HEK293 (cell line): ENCODE results near the gene KREMEN2.

Experiments
- CTCF ChIA-PET: fragments of 350-600 bp; formaldehyde crosslinking; extraction: SDS; loops from one replicate; lab custom pipeline; 2021; ENCODE audit warnings: antibody characterized with exemption; lab: Yijun Ruan, JAX
- POLR2A ChIA-PET: fragments of 300-600 bp; formaldehyde crosslinking; extraction: SDS; loops from one replicate; lab custom pipeline; 2020; ENCODE audit warnings: antibody characterized with exemption, inconsistent platforms; lab: Yijun Ruan, JAX
- H3K27ac ChIP-seq: fragments of 200-500 bp; sonication (Bioruptor generic); 2 replicates; pipeline ENCODE4 v1.5.1; 2014; ENCODE audit warnings: low read depth, low read length, control low read depth, inconsistent platforms; ENCODE audit errors: extremely low read depth
- H3K36me3 ChIP-seq, 2 experiments: fragments of 200-500 bp in 1 of 2; sonication (Bioruptor generic) in 1 of 2; 1 replicate in 1 of 2; 2 replicates in 1 of 2; pipeline ENCODE4 v1.5.1; 2014 to 2017; ENCODE audit warnings: inconsistent platforms in 2 of 2, low read length in 2 of 2; ENCODE audit not compliant: control insufficient read depth in 2 of 2, insufficient read depth in 1 of 2
- H3K4me1 ChIP-seq: fragments of 200-500 bp; sonication (Bioruptor generic); 2 replicates; pipeline ENCODE4 v1.5.1; 2014; ENCODE audit warnings: mild to moderate bottlenecking, low read length, inconsistent platforms; ENCODE audit not compliant: control insufficient read depth, insufficient read depth
- H3K4me3 ChIP-seq: 2 replicates; pipeline ENCODE4 v1.5.1; 2011; ENCODE audit warnings: low read depth, mild to moderate bottlenecking, control low read depth, low read length, moderate library complexity
- H3K9me3 ChIP-seq: fragments of 200-500 bp; sonication (Bioruptor generic); 2 replicates; pipeline ENCODE4 v1.5.1; 2014; ENCODE audit warnings: low read depth, low read length, inconsistent platforms; ENCODE audit not compliant: control insufficient read depth, insufficient read depth
- CTCF ChIP-seq: fragments of 450-650 bp; formaldehyde crosslinking; IDR thresholded peaks from 2 replicates; pipeline ENCODE4 v1.5.1; 2016; ENCODE audit warnings: missing biosample characterization, missing genetic modification characterization
- ELK4 ChIP-seq: IDR thresholded peaks from 2 replicates; pipeline ENCODE4 v1.6.1; 2011; ENCODE audit warnings: mild to moderate bottlenecking, low read depth, low read length, borderline replicate concordance
- PRDM6 ChIP-seq: fragments of 450-650 bp; formaldehyde crosslinking; IDR thresholded peaks from 2 replicates; pipeline ENCODE4 v1.5.1; 2017; ENCODE audit warnings: missing biosample characterization, missing genetic modification characterization
- REST ChIP-seq: fragments of 450-650 bp; formaldehyde crosslinking; IDR thresholded peaks from 2 replicates; pipeline ENCODE4 v1.5.1; 2016; ENCODE audit warnings: missing biosample characterization, missing genetic modification characterization
- SCRT2 ChIP-seq: fragments of 450-650 bp; formaldehyde crosslinking; IDR thresholded peaks from 2 replicates; pipeline ENCODE4 v1.5.1; 2016; ENCODE audit warnings: missing biosample characterization, missing genetic modification characterization
- ZBTB11 ChIP-seq: fragments of 450-650 bp; formaldehyde crosslinking; conservative IDR thresholded peaks from 2 replicates; pipeline ENCODE4 v1.5.1; 2016; ENCODE audit warnings: low read depth, missing biosample characterization, missing genetic modification characterization
- ZFHX2 ChIP-seq: fragments of 450-650 bp; formaldehyde crosslinking; conservative IDR thresholded peaks from 2 replicates; pipeline ENCODE4 v1.5.1; 2016; ENCODE audit warnings: missing biosample characterization, missing genetic modification characterization
- ZNF114 ChIP-seq: fragments of 450-650 bp; formaldehyde crosslinking; IDR thresholded peaks from 2 replicates; pipeline ENCODE4 v1.5.0; 2017; ENCODE audit warnings: missing biosample characterization, missing genetic modification characterization
- ZNF133 ChIP-seq: fragments of 450-650 bp; formaldehyde crosslinking; IDR thresholded peaks from 2 replicates; pipeline ENCODE4 v1.5.1; 2016; ENCODE audit warnings: missing biosample characterization, missing genetic modification characterization
- ZNF140 ChIP-seq: fragments of 450-650 bp; formaldehyde crosslinking; IDR thresholded peaks from 2 replicates; pipeline ENCODE4 v1.5.1; 2016; ENCODE audit warnings: missing biosample characterization, missing genetic modification characterization
- ZNF16 ChIP-seq: fragments of 450-650 bp; formaldehyde crosslinking; IDR thresholded peaks from 2 replicates; pipeline ENCODE4 v1.5.1; 2016; ENCODE audit warnings: low read depth, missing biosample characterization, missing genetic modification characterization
- ZNF274 ChIP-seq, 2 experiments: fragments of 200-500 bp in 1 of 2; fragments of 450-650 bp in 1 of 2; sonication (Bioruptor generic) in 1 of 2; formaldehyde crosslinking in 1 of 2; IDR thresholded peaks; 2 replicates each; pipeline versions ENCODE4 v1.5.1 to v1.6.1; 2014 to 2016; ENCODE audit warnings: borderline replicate concordance in 1 of 2, inconsistent platforms in 1 of 2, low read length in 1 of 2, missing biosample characterization in 1 of 2, missing genetic modification characterization in 1 of 2
- ZNF280D ChIP-seq: fragments of 450-650 bp; formaldehyde crosslinking; IDR thresholded peaks from 2 replicates; pipeline ENCODE4 v1.5.1; 2016; ENCODE audit warnings: missing biosample characterization, missing genetic modification characterization
- ZNF416 ChIP-seq: fragments of 450-650 bp; formaldehyde crosslinking; IDR thresholded peaks from 2 replicates; pipeline ENCODE4 v1.5.1; 2016; ENCODE audit warnings: missing biosample characterization, missing genetic modification characterization
- ZNF48 ChIP-seq: fragments of 450-650 bp; formaldehyde crosslinking; IDR thresholded peaks from 2 replicates; pipeline ENCODE4 v1.5.1; 2016; ENCODE audit warnings: missing biosample characterization, missing genetic modification characterization
- ZNF585B ChIP-seq: fragments of 450-650 bp; formaldehyde crosslinking; IDR thresholded peaks from 2 replicates; pipeline ENCODE4 v1.5.1; 2016; ENCODE audit warnings: missing biosample characterization, missing genetic modification characterization
- ZNF610 ChIP-seq: fragments of 450-650 bp; formaldehyde crosslinking; IDR thresholded peaks from 2 replicates; pipeline ENCODE4 v1.5.1; 2016; ENCODE audit warnings: missing biosample characterization, missing genetic modification characterization, borderline replicate concordance
- ZNF677 ChIP-seq: fragments of 450-650 bp; IDR thresholded peaks from 2 replicates; pipeline ENCODE4 v1.5.0; 2018; ENCODE audit warnings: missing biosample characterization, mild to moderate bottlenecking, missing genetic modification characterization, moderate library complexity
- ZNF701 ChIP-seq: fragments of 450-650 bp; formaldehyde crosslinking; IDR thresholded peaks from 2 replicates; pipeline ENCODE4 v1.5.1; 2016; ENCODE audit warnings: missing biosample characterization, missing genetic modification characterization
- ZNF76 ChIP-seq: fragments of 450-650 bp; formaldehyde crosslinking; IDR thresholded peaks from 2 replicates; pipeline ENCODE4; 2016; ENCODE audit warnings: low read depth, missing biosample characterization, missing genetic modification characterization, borderline replicate concordance
- ZSCAN23 ChIP-seq: fragments of 450-650 bp; formaldehyde crosslinking; IDR thresholded peaks from 2 replicates; pipeline ENCODE4 v1.5.1; 2016; ENCODE audit warnings: missing biosample characterization, missing genetic modification characterization

The KREMEN2 gene

GRCh38 chr16:3012828-3013420 lies 48.8 kb downstream of the KREMEN2 start, which contains the start of gene CLDN9 (continued):
- no peak for TF ChIP-seq PRDM6
- no peak for TF ChIP-seq ZNF16 (tag by site-specific recombination)
- no peak for TF ChIP-seq ZNF140
- TF ChIP-seq ZNF677 (tag by site-specific recombination), result peak; percentile 71; the same call in 1 of the 2 replicates
- no peak for TF ChIP-seq ZNF610 (tag by site-specific recombination)
- no peak for TF ChIP-seq CTCF (tag by site-specific recombination)
- no peak for TF ChIP-seq ZFHX2 (tag by site-specific recombination)

- Histone ChIP-seq H3K36me3 (no peaks in the 10 kb centered on the region), H3K9me3 (no peaks in the 10 kb centered on the region), H3K27ac (no peak overlapping the region), H3K4me1 (no peaks in the 10 kb centered on the region; the same call in 1 of the 2 replicates), H3K4me3 (no peak overlapping the region)
- ChIA-PET POLR2A (no interaction called here), CTCF (interaction anchor here (0.6 kb wide), 1 partner anchor 29 kb away, joined by 3 read pairs; no protein-coding TSS in a partner anchor)
- TF ChIP-seq ZNF76, result no peak
- no peak for TF ChIP-seq ELK4
- no peak for TF ChIP-seq ZNF48
- TF ChIP-seq ZNF701 (tag by site-specific recombination), result no peak
- no peak for TF ChIP-seq ZBTB11
- no peak for TF ChIP-seq ZNF133 (tag by site-specific recombination)
- TF ChIP-seq ZSCAN23, result no peak
- TF ChIP-seq ZNF274 (IDR thresholded peaks at IDR 0.05; ENCODE audit: low read length), result no peak
- TF ChIP-seq ZNF274 (tag by site-specific recombination; IDR thresholded peaks at IDR 0.05; ENCODE audit: borderline replicate concordance), result no peak
- TF ChIP-seq SCRT2, result no peak
- no peak for TF ChIP-seq ZNF585B (tag by site-specific recombination)
- TF ChIP-seq REST (tag by site-specific recombination), result no peak
- no peak for TF ChIP-seq ZNF114 (tag by site-specific recombination)
- TF ChIP-seq ZNF280D, result no peak
- no peak for TF ChIP-seq ZNF416
Measured at GRCh38 chr16:3013491-3013951, 49.4 kb downstream of the KREMEN2 start.
